NCI-H2171 treated with DMSO at 0.1 percent for 48 hours (cell line): ENCODE measurements around the gene IPO8.

Experiments used
- DNase-seq: peaks from one replicate; lab custom pipeline; 2025; lab: John Stamatoyannopoulos, UW

The IPO8 gene

GRCh38 chr12:30695199-30696102 lies at the start of gene IPO8:
IPO8 (minus strand) TSS chr12:30695869; CDS start chr12:30695647, 222 bp downstream.
- DNase-seq: peak; percentile 96

GRCh38 chr12:30744321-30744720 lies 48.7 kb upstream of the IPO8 start:
- peak; percentile 63 for DNase-seq

- no peak for DNase-seq
These were observed 44.6 kb upstream of the IPO8 start for GRCh38 chr12:30740274-30740673.

- DNase-seq: no peak
These were observed 43.4 kb upstream of the IPO8 start for GRCh38 chr12:30739020-30739419.

- no peak for DNase-seq
These were observed 37.4 kb upstream of the IPO8 start for GRCh38 chr12:30732954-30733637.

- no peak for DNase-seq
These were observed 34.3 kb upstream of the IPO8 start for GRCh38 chr12:30730011-30730410.

GRCh38 chr12:30729547-30729946 lies 33.9 kb upstream of the IPO8 start:
- no peak for DNase-seq

GRCh38 chr12:30726647-30727046 lies 31.0 kb upstream of the IPO8 start:
- DNase-seq: no peak

GRCh38 chr12:30725739-30726138 lies 30.1 kb upstream of the IPO8 start:
- DNase-seq: no peak

- no peak for DNase-seq
These were observed 23.4 kb upstream of the IPO8 start for GRCh38 chr12:30719060-30719459.

GRCh38 chr12:30707613-30708342 lies 12.1 kb upstream of the IPO8 start:
- DNase-seq: no peak

- DNase-seq: no peak
These were observed 10.8 kb upstream of the IPO8 start for GRCh38 chr12:30706476-30706875.

GRCh38 chr12:30701056-30701455 lies 5.4 kb upstream of the IPO8 start:
- DNase-seq: peak; percentile 64

GRCh38 chr12:30700216-30700900 lies 4.7 kb upstream of the IPO8 start:
- no peak for DNase-seq

GRCh38 chr12:30698346-30698745 lies 2.7 kb upstream of the IPO8 start:
- DNase-seq: no peak

- no peak for DNase-seq
These were observed 1.3 kb upstream of the IPO8 start for GRCh38 chr12:30696943-30697342.

GRCh38 chr12:30696486-30696885 lies 817 bp upstream of the IPO8 start:
- DNase-seq: no peak

- DNase-seq: no peak
These were observed 387 bp upstream of the IPO8 start for GRCh38 chr12:30696103-30696408.

- DNase-seq: peak; percentile 77
These were observed 1.1 kb downstream of the IPO8 start for GRCh38 chr12:30694412-30695198.

GRCh38 chr12:30692470-30692869 lies 3.2 kb downstream of the IPO8 start:
- DNase-seq: no peak

- DNase-seq: peak; percentile 88
These were observed 4.4 kb downstream of the IPO8 start for GRCh38 chr12:30691122-30691879.
